K562 (cell line): ENCODE results near the gene SP2.

Experiments
- NR2C2 ChIP-seq, 2 experiments: fragments of 200-800 bp in 1 of 2; sonication (Bioruptor generic) in 1 of 2; sonication (generic) in 1 of 2; formaldehyde crosslinking in 1 of 2; IDR thresholded peaks; 2 replicates each; pipeline versions ENCODE4 v1.6.1 to v1.8.0; 2016 to 2022; ENCODE audit warnings: mild to moderate bottlenecking in 1 of 2, missing compliant biosample characterization in 1 of 2, missing genetic modification characterization in 1 of 2, missing genetic modification reagents in 1 of 2
- POLR2A ChIP-seq: fragments of 450-650 bp; conservative IDR thresholded peaks from 2 replicates; pipeline ENCODE4 v1.6.1; 2016
- POLR2G ChIP-seq: fragments of 200-400 bp; formaldehyde crosslinking; IDR thresholded peaks from 2 replicates; pipeline ENCODE4 v1.6.1; 2017; ENCODE audit warnings: low read depth, mild to moderate bottlenecking, antibody characterized with exemption, low read length, moderate library complexity
- TAF1 ChIP-seq: IDR thresholded peaks from 2 replicates; pipeline ENCODE4 v1.6.1; 2011; ENCODE audit warnings: mild to moderate bottlenecking, low read length, moderate library complexity; ENCODE audit not compliant: insufficient read depth, control insufficient read depth, severe bottlenecking; ENCODE audit errors: extremely low read depth
- YY1 ChIP-seq, 3 experiments: IDR thresholded peaks; 2 replicates each; pipeline ENCODE4 v1.6.1; 2011; ENCODE audit warnings: low read length in 2 of 3, mild to moderate bottlenecking in 2 of 3, moderate library complexity in 2 of 3, borderline replicate concordance in 1 of 3, control low read depth in 1 of 3, low read depth in 1 of 3; ENCODE audit not compliant: insufficient read depth in 3 of 3, insufficient replicate concordance in 2 of 3, control insufficient read depth in 1 of 3, insufficient read length in 1 of 3; ENCODE audit errors: extremely low read depth in 1 of 3
- ZNF121 ChIP-seq: sonication (generic); formaldehyde crosslinking; conservative IDR thresholded peaks from 2 replicates; pipeline ENCODE4 v1.8.0; 2022; ENCODE audit warnings: missing genetic modification reagents
- TF ChIP-seq, protein P1 (sequence below), 2 experiments: fragments of 450-650 bp; formaldehyde crosslinking in 1 of 2; IDR thresholded peaks; 2 replicates each; pipeline versions ENCODE4 v1.4.0 to v1.6.1; 2014 to 2020; ENCODE audit warnings: mild to moderate bottlenecking in 2 of 2, borderline replicate concordance in 1 of 2, low read depth in 1 of 2

DNA sequence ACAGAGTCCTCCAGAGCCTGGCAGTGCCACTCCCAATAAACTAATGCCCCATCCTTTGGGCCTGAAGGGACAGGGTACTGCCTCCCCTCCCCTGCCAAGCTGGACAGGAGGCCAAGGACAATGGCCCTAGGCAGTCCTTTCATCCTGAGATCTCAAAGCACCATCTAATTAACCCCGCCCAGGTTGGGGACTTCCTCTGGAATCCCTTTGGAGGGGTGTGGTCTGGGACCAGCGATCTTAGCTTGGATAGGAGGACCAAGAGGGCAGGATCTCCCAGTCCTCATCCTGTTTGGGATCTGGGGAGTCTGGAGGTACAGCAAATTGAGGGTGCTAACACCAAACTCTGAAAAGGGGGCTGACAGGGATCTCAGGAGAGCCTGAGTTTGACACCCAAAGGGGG, 26.9 kb upstream of the SP2 start:
- TF ChIP-seq POLR2A: no peak
- TF ChIP-seq, protein P1, sequence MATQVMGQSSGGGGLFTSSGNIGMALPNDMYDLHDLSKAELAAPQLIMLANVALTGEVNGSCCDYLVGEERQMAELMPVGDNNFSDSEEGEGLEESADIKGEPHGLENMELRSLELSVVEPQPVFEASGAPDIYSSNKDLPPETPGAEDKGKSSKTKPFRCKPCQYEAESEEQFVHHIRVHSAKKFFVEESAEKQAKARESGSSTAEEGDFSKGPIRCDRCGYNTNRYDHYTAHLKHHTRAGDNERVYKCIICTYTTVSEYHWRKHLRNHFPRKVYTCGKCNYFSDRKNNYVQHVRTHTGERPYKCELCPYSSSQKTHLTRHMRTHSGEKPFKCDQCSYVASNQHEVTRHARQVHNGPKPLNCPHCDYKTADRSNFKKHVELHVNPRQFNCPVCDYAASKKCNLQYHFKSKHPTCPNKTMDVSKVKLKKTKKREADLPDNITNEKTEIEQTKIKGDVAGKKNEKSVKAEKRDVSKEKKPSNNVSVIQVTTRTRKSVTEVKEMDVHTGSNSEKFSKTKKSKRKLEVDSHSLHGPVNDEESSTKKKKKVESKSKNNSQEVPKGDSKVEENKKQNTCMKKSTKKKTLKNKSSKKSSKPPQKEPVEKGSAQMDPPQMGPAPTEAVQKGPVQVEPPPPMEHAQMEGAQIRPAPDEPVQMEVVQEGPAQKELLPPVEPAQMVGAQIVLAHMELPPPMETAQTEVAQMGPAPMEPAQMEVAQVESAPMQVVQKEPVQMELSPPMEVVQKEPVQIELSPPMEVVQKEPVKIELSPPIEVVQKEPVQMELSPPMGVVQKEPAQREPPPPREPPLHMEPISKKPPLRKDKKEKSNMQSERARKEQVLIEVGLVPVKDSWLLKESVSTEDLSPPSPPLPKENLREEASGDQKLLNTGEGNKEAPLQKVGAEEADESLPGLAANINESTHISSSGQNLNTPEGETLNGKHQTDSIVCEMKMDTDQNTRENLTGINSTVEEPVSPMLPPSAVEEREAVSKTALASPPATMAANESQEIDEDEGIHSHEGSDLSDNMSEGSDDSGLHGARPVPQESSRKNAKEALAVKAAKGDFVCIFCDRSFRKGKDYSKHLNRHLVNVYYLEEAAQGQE (IDR thresholded peaks at IDR 0.05; ENCODE audit: borderline replicate concordance): no peak
- TF ChIP-seq, protein P1 (CRISPR knock-in tag; IDR thresholded peaks at IDR 0.05; ENCODE audit: low read depth): no peak
- no peak for TF ChIP-seq ZNF121 (CRISPR knock-in tag)
- TF ChIP-seq POLR2G: no peak
- no peak for TF ChIP-seq YY1 (IDR thresholded peaks at IDR 0.05; ENCODE audit: borderline replicate concordance in 1 of 3, control insufficient read depth in 1 of 3, extremely low read depth in 1 of 3, insufficient read depth in 3 of 3, insufficient read length in 1 of 3, insufficient replicate concordance in 2 of 3, low read depth in 1 of 3, low read length in 2 of 3)
- TF ChIP-seq NR2C2 (CRISPR knock-in tag; IDR thresholded peaks at IDR 0.05): no peak
- no peak for TF ChIP-seq NR2C2 (tag; IDR thresholded peaks at IDR 0.05)
- TF ChIP-seq TAF1: no peak
